GM12878 (cell line): ENCODE measurements around the gene TRAPPC6A. TPM values are rescaled to one million over a fixed set of nuclear protein-coding genes. Genes with fewer than 3 reads are reported as not detected.
A peak's percentile ranks its signal among the peaks of the same experiment; 100 is the strongest.

Source experiments
- ATF7 ChIP-seq: fragments of 450-650 bp; IDR thresholded peaks from 2 replicates; pipeline ENCODE4 v1.6.1; 2016; ENCODE audit warnings: low read depth, mild to moderate bottlenecking
- ETV6 ChIP-seq, 2 experiments: fragments of 450-650 bp in 1 of 2; IDR thresholded peaks in 1 of 2; conservative IDR thresholded peaks in 1 of 2; 2 replicates each; pipeline ENCODE4 v1.6.1; 2014; ENCODE audit warnings: antibody characterized with exemption in 1 of 2, borderline replicate concordance in 1 of 2, low read depth in 1 of 2, mild to moderate bottlenecking in 1 of 2, moderate library complexity in 1 of 2
- FOS ChIP-seq: IDR thresholded peaks from 3 replicates; pipeline ENCODE4 v1.6.1; 2011; ENCODE audit warnings: borderline replicate concordance; ENCODE audit not compliant: insufficient read length; ENCODE audit errors: extremely low read depth
- HDAC2 ChIP-seq: fragments of 200-600 bp; sonication (generic); IDR thresholded peaks from 2 replicates; pipeline ENCODE4 v1.6.1; 2017
- JUNB ChIP-seq: IDR thresholded peaks from 2 replicates; pipeline ENCODE4 v1.6.1; 2016; ENCODE audit warnings: antibody characterized with exemption, mild to moderate bottlenecking
- KLF5 ChIP-seq: fragments of 450-650 bp; IDR thresholded peaks from 2 replicates; pipeline ENCODE4 v1.6.1; 2014; ENCODE audit warnings: mild to moderate bottlenecking; ENCODE audit not compliant: partially characterized antibody
- MYC ChIP-seq: IDR thresholded peaks from 2 replicates; pipeline ENCODE4 v1.6.1; 2011; ENCODE audit warnings: mild to moderate bottlenecking, low read length, moderate library complexity, inconsistent platforms; ENCODE audit not compliant: insufficient read depth, insufficient replicate concordance, insufficient read length, severe bottlenecking
- NFIC ChIP-seq: IDR thresholded peaks from 2 replicates; pipeline ENCODE4 v1.6.1; 2012; ENCODE audit warnings: low read depth, mild to moderate bottlenecking, inconsistent platforms, low read length, moderate library complexity
- NFXL1 ChIP-seq: fragments of 450-650 bp; IDR thresholded peaks from 2 replicates; pipeline ENCODE4 v1.6.1; 2017; ENCODE audit warnings: antibody characterized with exemption, mild to moderate bottlenecking, borderline replicate concordance
- RELA ChIP-seq: fragments of 450-650 bp; IDR thresholded peaks from 2 replicates; pipeline ENCODE4 v1.8.0; 2014; ENCODE audit warnings: borderline replicate concordance; ENCODE audit not compliant: partially characterized antibody
- RFX5 ChIP-seq: IDR thresholded peaks from 2 replicates; pipeline ENCODE4 v1.6.1; 2011; ENCODE audit warnings: low read depth, low read length, improper control_type of control experiment
- SIN3A ChIP-seq: IDR thresholded peaks from 2 replicates; pipeline ENCODE4 v1.6.1; 2012; ENCODE audit warnings: low read depth, low read length, improper control_type of control experiment
- SRF ChIP-seq, 2 experiments: IDR thresholded peaks; 2 replicates each; pipeline ENCODE4 v1.6.1; 2011; ENCODE audit warnings: low read depth in 2 of 2, low read length in 2 of 2, mild to moderate bottlenecking in 1 of 2, moderate library complexity in 1 of 2
- TARDBP ChIP-seq: IDR thresholded peaks from 2 replicates; pipeline ENCODE4 v1.6.1; 2016; ENCODE audit warnings: borderline replicate concordance
- TCF12 ChIP-seq: IDR thresholded peaks from 2 replicates; pipeline ENCODE4 v1.6.1; 2011; ENCODE audit warnings: low read depth, mild to moderate bottlenecking, low read length
- ZNF207 ChIP-seq: fragments of 450-650 bp; IDR thresholded peaks from 2 replicates; pipeline ENCODE4 v1.6.1; 2014; ENCODE audit warnings: antibody characterized with exemption, mild to moderate bottlenecking, borderline replicate concordance
- ZNF274 ChIP-seq: IDR thresholded peaks from one replicate; pipeline ENCODE4 v1.8.0; 2011; ENCODE audit not compliant: insufficient read length, insufficient read depth
- ZNF622 ChIP-seq: fragments of 450-650 bp; IDR thresholded peaks from 2 replicates; pipeline ENCODE4 v1.6.1; 2017; ENCODE audit warnings: mild to moderate bottlenecking, inconsistent platforms
- polyA plus RNA-seq, 11 experiments: library from polyadenylated mRNA; depleted of rRNA in 4 of 11; unstranded in 6 of 11; stranded (reverse) in 5 of 11; fragments of >200 nt; fragmentation: Nextera tagmentation in 4 of 11; fragmentation: Illumina TruSeq in 1 of 11; extraction: Ambion mirVana in 4 of 11; extraction: Trizol in 1 of 11; gene quantifications; 1 replicate in 1 of 11; 2 replicates in 10 of 11; pipeline versions ENCODE4 v1.2.1 to v1.2.3, GENCODE V29; 2011 to 2016; ENCODE audit warnings: inconsistent platforms in 2 of 11, missing spikeins in 2 of 11, low read depth in 1 of 11
- total RNA-seq, 4 experiments: library from RNA; depleted of rRNA in 3 of 4; stranded (reverse); fragments of >200 nt in 3 of 4; fragmentation: Illumina TruSeq in 1 of 4; extraction: Trizol in 1 of 4; gene quantifications; 2 replicates each; pipeline versions ENCODE4 v1.2.1 to v1.2.3, GENCODE V29; 2013 to 2021
- TF ChIP-seq, protein P1 (sequence below): IDR thresholded peaks from 2 replicates; pipeline ENCODE4 v1.6.1; 2012; ENCODE audit warnings: low read depth, low read length, improper control_type of control experiment
- TF ChIP-seq, protein P2 (sequence below): fragments of 450-650 bp; IDR thresholded peaks from 2 replicates; pipeline ENCODE4 v1.6.1; 2017; ENCODE audit warnings: mild to moderate bottlenecking, moderate library complexity
- TF ChIP-seq, protein P3 (sequence below): IDR thresholded peaks from 2 replicates; pipeline ENCODE4 v1.6.1; 2012; ENCODE audit warnings: low read depth, low read length, improper control_type of control experiment
- TF ChIP-seq, protein P4 (sequence below): fragments of 450-650 bp; IDR thresholded peaks from 2 replicates; pipeline ENCODE4 v1.6.1; 2017; ENCODE audit warnings: mild to moderate bottlenecking
- TF ChIP-seq, protein P5 (sequence below): fragments of 450-650 bp; IDR thresholded peaks from 2 replicates; pipeline ENCODE4 v1.6.1; 2016; ENCODE audit warnings: mild to moderate bottlenecking

TRAPPC6A gene
- total and polyA plus RNA-seq, 10 of the 15 experiments (the other 5 are each of a cell fraction or from before 2014, with no cell fraction given): 1.8 to 83.9 (median 35.8) TPM

DNA sequence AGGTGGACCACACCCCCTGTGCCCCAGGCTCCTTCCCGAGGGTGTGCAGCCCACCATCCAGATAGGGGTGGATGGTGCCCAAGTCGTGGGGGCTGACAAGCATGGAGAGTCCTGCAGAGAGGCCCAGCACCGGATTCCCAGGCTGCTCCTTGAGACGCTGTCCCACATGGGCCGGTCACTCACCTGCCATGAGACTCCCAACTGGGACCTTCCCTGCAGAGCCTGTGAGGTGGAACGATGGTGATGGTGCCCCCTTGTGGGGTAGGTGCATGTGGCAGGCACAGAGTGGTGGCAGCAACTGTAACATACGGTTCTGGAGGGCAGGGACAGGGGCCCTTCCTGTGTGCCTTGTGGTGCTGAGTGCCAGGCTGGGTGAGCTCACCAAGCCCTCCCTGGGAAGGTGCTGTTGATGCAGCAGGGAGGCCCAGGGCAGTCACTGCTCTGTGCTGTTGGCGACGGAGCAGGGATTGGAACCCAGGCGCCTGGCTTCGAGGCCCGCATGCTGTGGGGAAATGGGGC, 52.0 kb downstream of the TRAPPC6A start (continued):
- TF ChIP-seq MYC: peak; percentile 39
- no peak for TF ChIP-seq NFIC
- TF ChIP-seq TARDBP: no peak
- no peak for TF ChIP-seq ZNF274
- TF ChIP-seq RELA: no peak
- TF ChIP-seq FOS: no peak
- TF ChIP-seq, protein P1, sequence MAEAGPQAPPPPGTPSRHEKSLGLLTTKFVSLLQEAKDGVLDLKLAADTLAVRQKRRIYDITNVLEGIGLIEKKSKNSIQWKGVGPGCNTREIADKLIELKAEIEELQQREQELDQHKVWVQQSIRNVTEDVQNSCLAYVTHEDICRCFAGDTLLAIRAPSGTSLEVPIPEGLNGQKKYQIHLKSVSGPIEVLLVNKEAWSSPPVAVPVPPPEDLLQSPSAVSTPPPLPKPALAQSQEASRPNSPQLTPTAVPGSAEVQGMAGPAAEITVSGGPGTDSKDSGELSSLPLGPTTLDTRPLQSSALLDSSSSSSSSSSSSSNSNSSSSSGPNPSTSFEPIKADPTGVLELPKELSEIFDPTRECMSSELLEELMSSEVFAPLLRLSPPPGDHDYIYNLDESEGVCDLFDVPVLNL: no peak
- TF ChIP-seq SRF (IDR thresholded peaks at IDR 0.05; ENCODE audit: low read depth in 2 of 2, low read length in 2 of 2): 0 out of 4 replicates have a peak, but pooled peaks of 1 of the 2 experiments have one; percentile 5
- TF ChIP-seq TCF12: 0 out of 2 replicates have a peak, but pooled peaks have one; percentile 6
- TF ChIP-seq, protein P2, sequence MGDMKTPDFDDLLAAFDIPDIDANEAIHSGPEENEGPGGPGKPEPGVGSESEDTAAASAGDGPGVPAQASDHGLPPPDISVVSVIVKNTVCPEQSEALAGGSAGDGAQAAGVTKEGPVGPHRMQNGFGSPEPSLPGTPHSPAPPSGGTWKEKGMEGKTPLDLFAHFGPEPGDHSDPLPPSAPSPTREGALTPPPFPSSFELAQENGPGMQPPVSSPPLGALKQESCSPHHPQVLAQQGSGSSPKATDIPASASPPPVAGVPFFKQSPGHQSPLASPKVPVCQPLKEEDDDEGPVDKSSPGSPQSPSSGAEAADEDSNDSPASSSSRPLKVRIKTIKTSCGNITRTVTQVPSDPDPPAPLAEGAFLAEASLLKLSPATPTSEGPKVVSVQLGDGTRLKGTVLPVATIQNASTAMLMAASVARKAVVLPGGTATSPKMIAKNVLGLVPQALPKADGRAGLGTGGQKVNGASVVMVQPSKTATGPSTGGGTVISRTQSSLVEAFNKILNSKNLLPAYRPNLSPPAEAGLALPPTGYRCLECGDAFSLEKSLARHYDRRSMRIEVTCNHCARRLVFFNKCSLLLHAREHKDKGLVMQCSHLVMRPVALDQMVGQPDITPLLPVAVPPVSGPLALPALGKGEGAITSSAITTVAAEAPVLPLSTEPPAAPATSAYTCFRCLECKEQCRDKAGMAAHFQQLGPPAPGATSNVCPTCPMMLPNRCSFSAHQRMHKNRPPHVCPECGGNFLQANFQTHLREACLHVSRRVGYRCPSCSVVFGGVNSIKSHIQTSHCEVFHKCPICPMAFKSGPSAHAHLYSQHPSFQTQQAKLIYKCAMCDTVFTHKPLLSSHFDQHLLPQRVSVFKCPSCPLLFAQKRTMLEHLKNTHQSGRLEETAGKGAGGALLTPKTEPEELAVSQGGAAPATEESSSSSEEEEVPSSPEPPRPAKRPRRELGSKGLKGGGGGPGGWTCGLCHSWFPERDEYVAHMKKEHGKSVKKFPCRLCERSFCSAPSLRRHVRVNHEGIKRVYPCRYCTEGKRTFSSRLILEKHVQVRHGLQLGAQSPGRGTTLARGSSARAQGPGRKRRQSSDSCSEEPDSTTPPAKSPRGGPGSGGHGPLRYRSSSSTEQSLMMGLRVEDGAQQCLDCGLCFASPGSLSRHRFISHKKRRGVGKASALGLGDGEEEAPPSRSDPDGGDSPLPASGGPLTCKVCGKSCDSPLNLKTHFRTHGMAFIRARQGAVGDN: no peak
- no peak for TF ChIP-seq KLF5
- no peak for TF ChIP-seq NFXL1
- TF ChIP-seq, protein P3, sequence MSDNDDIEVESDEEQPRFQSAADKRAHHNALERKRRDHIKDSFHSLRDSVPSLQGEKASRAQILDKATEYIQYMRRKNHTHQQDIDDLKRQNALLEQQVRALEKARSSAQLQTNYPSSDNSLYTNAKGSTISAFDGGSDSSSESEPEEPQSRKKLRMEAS: peak; percentile 21; the same call in 1 of the 2 replicates
- no peak for TF ChIP-seq ETV6 (conservative IDR thresholded peaks at IDR 0.05 in 1 of 2, IDR thresholded peaks at IDR 0.05 in 1 of 2; ENCODE audit: borderline replicate concordance in 1 of 2, low read depth in 1 of 2)
- no peak for TF ChIP-seq SIN3A
- no peak for TF ChIP-seq ZNF622
- no peak for TF ChIP-seq HDAC2
- TF ChIP-seq RFX5: no peak
- TF ChIP-seq ATF7: no peak
- TF ChIP-seq, protein P4, sequence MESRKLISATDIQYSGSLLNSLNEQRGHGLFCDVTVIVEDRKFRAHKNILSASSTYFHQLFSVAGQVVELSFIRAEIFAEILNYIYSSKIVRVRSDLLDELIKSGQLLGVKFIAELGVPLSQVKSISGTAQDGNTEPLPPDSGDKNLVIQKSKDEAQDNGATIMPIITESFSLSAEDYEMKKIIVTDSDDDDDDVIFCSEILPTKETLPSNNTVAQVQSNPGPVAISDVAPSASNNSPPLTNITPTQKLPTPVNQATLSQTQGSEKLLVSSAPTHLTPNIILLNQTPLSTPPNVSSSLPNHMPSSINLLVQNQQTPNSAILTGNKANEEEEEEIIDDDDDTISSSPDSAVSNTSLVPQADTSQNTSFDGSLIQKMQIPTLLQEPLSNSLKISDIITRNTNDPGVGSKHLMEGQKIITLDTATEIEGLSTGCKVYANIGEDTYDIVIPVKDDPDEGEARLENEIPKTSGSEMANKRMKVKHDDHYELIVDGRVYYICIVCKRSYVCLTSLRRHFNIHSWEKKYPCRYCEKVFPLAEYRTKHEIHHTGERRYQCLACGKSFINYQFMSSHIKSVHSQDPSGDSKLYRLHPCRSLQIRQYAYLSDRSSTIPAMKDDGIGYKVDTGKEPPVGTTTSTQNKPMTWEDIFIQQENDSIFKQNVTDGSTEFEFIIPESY: no peak
- TF ChIP-seq, protein P5, sequence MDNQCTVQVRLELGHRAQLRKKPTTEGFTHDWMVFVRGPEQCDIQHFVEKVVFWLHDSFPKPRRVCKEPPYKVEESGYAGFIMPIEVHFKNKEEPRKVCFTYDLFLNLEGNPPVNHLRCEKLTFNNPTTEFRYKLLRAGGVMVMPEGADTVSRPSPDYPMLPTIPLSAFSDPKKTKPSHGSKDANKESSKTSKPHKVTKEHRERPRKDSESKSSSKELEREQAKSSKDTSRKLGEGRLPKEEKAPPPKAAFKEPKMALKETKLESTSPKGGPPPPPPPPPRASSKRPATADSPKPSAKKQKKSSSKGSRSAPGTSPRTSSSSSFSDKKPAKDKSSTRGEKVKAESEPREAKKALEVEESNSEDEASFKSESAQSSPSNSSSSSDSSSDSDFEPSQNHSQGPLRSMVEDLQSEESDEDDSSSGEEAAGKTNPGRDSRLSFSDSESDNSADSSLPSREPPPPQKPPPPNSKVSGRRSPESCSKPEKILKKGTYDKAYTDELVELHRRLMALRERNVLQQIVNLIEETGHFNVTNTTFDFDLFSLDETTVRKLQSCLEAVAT: peak; percentile 65; the same call in 1 of the 2 replicates
- no peak for TF ChIP-seq ZNF207
- no peak for TF ChIP-seq JUNB
